Stimulated activated CD4-positive, alpha-beta T cell treated with anti-CD3 and anti-CD28 coated beads, Interleukin-1b, Interleukin-23, amount 100 ng/mL, for 24 hours (primary cell): ENCODE measurements around the gene TIGD4.

ENCODE experiments used
- DNase-seq, 4 experiments: peaks; one replicate each; pipeline ENCODE4 v3.0.0-alpha.2; 2020; ENCODE audit warnings: low read depth in 4 of 4, low spot score in 1 of 4

Gene TIGD4

DNA sequence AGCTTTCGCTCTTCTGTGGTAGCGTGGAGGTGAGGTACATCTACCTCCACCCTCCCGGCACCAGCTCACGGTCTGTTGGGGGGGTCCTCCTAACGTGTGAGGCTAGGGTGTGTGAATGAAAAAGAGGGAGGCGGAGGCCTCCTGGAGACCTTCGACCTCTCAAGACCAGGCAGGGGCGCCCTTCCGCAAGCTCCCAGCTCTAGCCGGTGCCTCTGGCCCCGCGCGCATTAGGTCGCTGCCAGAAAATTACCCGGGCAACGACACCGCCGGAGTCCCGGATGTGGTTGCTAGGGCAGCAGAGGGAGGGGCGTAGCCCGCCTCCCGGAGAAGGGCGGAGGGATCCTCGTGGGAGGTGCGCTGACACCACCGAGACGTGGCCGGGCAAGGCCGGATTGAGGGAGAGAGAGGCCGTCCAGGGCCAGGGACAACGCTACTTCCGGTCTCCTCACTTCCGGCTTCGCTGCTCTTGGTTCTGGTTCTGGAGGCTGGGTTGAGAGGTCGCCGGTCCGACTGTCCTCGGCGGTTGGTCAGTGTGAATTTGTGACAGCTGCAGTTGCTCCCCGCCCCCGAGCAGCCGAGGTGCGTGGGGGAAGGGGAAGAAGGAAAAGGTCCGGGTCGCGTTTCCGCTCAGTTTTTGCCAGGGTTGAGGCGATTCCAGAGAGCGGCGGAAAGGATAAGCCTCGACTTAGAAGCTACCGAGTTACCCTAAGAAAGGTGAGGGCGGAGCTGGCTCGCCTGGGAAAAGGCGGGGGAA lies at the start of gene TIGD4, which contains the start of gene ARFIP1:
TIGD4 (minus strand) TSS at position 218 of the 754 bp plus-strand sequence. CDS start 8,726 bp downstream, outside the sequence.
ARFIP1 (plus strand) TSS at position 442 of the 754 bp plus-strand sequence. CDS start 49,680 bp downstream, outside the sequence.
- peak; percentile 77 to 93 (median 88) for DNase-seq

DNA sequence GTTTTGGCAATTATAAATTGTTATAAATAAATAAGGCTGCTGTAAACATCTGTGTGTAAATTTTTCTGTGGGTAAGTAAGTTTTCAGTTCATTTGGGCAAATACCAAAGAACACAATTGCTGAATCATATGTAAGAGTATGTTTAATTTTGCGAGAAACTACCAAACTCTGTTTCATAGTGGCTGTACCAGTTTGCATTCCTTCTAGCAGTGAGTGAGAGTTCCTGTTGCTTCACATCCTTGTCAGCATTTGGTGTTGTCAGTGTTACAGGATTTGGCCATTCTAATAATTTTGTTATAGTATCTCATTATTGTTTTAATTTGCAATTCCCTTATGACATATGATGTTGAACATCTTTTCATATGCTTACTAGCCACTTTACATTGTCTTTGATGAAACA lies 48.6 kb upstream of the TIGD4 start:
- no peak for DNase-seq

DNA sequence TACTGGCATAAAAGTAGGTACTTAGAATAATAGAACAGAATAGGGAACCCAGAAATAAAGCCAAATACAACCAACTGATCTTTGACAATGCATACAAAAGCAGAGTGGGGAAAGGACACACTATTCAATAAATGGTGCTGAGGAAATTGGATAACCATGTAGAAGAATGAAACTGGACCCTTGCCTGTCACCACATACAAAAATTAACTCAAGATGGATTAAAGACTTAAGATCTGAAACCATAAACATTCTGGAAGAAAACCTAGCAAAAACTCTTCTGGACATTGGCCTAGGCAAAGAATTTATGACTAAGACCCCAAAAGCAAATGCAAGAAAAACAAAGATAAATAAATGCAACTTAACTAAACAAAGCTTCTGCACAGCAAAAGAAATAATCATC lies 45.8 kb upstream of the TIGD4 start:
- no peak for DNase-seq

DNA sequence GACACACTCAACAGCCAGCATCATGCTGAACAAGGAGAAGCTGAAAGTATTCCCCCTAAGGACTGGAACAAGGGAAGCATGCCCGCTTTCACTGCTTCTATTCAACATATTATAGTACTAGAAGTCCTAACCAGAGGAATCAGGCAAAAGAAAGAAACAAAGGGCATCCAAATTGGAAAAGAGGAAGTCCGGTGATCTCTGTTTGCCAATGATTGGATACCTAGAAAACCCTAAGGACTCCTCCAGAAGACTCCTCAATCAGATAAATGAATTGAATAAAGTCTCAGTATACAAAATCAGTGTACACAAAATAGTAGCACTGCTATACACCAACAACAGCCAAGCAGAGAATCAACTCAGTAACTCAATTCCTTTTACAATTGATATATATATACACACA lies 45.0 kb upstream of the TIGD4 start:
- DNase-seq: no peak

DNA sequence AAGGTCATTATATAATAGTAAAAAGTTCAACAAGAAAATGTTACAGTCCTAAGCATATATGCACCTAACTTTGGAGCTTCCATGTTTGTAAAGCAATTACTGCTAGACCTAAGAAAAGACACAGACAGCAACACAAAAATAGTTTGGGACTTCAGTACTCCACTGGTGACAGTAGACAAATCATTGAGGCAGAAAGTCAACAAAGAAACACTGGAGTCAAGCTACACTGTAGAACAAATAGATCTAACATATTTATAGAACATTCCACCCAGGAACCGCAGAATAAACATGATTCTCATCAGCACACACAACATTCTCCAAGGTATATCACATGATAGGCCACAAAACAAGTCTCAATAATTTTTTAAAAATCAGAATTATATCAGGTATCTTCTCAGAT lies 42.8 kb upstream of the TIGD4 start:
- no peak for DNase-seq

DNA sequence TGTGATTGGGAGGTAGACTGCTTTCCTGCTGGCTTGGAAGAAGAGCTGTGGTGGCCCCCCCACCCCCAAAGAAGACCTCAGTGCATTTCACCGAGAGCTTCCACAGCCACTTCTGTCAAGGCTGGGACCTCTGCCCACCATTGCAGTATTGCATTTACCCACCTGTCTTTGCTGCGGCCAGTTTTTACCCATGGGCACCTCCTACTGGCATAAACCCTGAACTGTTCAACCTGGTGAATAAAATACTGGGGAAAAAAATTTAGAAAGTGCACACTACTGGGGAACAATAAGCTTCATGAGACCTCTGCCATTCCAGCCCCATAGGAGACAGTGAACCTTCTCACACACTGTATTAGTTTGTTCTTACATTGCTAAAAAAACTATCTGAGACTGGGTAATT lies 40.5 kb upstream of the TIGD4 start:
- DNase-seq: no peak

DNA sequence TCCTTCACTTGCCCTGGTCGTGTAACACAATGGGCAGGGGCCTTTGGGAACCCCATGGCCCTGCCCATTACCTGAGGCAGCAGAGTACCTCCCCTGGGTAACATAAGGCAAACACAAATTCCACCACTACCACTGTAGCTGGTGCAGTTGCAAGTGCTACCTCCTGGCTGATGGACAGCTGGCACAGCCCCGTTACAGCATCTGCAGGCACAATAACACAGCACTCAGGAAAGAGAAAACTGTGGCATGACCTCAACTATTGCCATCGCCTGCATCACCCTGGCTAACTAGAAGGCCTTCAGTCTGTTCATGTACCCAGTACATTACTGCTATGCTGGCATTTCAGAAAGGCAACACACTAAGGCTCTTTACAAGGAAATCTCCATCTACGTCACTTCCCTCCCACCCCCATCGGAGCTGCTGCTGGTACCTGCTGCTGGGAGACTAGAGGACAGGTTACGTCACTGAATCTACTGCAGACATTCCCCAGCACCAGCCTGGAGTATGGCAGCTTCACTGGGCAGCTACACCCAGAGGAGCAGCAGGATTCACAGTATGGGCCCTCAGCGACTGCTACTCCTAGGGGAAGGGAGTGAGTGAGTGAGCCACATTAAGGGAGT lies 39.6 kb upstream of the TIGD4 start:
- DNase-seq: no peak

DNA sequence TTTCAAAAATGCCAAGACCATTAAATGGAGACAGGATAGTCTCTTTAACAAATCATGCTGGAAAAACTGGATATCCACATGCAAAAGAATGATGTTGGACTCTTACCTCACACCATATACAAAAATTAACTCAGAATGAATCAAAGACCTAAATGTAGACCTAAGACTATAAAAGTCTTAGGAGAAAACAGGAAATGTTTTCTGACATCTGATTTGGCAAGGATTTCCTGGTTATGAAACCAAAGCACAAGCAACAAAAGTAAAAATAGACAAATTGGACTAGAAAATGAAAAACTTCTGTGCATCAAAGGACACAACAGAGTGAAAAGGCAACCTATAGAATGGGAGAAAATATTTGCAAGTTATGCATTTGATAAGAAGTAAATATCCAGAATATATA lies 37.8 kb upstream of the TIGD4 start:
- DNase-seq: no peak

DNA sequence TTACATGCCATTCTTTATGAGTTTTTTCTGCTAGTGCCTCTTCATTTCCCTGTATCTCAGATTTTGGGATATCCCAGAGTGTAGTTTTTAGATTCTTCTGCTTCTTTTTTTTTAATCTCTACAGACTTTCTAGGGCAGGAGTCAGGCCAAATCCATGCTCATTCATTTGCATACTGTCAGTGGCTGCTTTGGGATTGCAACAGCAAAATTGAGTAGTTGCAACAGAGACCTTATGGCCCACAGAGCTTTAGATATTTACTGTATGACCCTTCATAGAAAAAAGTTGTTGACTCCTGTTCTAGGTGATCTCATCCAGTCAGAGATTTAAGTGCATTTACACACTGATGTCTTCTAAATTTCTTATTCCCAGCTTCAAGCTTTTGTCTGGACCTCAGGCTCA lies 35.5 kb upstream of the TIGD4 start:
- DNase-seq: no peak

DNA sequence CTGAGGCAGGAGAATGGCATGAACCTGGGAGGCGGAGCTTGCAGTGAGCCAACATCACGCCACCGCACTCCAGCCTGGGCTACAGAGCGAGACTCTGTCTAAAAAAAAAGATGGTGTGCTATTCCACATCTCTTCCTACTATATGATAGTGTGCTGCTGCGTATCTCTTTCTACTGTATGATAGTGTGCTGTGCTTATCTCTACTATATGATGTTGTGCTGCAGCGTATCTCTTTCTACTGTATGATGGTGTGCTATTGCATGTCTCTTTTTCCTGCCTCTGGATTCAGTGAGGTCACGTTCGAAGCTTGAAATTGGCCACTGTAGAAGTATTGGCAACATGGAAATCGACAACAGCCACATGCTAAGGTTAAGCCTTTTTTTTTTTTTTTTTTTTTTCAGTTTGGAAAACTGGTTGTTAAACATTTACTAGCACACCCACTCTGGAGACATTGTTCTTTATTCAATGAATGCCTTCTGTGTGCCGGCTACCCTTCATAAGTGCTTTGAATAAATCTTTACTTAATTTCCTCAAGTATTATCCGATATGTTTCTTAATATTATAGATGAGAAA lies 31.3 kb upstream of the TIGD4 start:
- DNase-seq: no peak

DNA sequence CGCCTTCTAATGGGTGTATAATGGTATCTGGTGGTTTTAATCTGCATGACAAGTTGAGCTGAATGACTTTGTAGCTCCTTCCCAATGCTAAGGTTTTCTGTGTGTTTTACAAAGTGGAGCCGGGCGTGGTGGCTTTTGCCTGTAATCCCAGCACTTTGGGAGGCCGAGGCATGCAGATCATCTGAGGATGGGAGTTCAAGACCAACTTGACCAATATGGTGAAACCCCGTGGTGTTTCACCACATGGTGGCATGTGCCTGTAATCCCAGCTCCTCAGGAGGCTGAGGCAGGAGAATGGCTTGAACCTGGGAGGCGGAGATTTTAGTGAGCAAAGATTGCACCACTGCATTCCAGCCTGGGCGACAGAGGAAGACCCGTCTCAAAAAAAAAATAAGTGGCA lies 29.1 kb upstream of the TIGD4 start:
- DNase-seq: no peak

DNA sequence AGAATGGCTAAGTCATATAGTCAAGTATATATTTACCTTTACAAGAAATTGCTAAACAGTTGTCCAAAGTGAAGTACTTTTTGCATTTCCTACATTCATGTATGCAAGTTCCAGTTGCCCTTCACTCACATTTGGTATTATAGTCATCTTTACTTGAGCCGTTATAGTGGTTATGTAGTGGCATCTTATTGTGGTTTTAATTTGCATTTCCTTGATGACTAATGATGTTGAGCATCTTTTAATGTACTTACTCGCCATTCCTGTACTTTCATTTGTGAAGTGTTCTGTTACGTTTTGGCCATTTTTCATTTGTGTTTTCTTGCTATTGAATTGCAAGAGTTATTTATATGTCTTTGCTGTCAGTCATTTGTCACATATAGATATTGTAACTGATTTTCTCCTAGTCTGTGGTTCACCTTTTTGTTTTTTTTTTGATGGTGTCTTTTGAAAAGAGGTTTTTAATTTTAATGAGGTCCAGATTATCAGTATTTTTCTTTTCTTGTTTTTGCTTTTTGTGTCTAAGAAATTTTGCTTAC lies 27.8 kb upstream of the TIGD4 start:
- no peak for DNase-seq

DNA sequence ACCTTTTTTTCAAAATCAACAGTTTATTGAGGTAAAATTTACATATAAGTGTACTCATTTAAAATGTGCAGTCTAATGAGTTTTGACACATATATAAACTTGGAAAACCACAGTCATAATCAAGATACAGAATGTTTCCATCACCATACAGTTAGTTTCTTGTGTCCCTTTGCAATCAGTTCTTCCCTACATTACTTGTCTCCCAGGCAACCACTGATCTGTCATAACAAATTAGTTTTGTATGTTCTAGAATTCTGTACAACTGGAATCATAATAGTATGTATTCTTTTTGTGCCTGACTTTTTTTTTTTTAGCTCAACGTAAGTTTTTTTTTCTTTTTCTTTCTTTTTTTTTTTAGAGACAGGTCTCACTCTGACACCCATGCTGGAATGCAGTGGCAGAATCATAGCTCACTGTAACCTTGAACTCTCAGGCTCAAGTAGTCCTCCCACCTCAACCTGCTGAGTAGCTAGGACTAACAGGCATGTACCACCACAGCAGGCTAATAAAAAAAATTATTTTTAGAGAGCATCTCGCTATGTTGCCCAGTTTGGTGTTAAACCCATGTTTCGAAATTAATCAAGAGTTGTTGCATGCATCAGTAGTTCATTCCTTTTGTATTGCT lies 27.1 kb upstream of the TIGD4 start:
- DNase-seq: no peak

DNA sequence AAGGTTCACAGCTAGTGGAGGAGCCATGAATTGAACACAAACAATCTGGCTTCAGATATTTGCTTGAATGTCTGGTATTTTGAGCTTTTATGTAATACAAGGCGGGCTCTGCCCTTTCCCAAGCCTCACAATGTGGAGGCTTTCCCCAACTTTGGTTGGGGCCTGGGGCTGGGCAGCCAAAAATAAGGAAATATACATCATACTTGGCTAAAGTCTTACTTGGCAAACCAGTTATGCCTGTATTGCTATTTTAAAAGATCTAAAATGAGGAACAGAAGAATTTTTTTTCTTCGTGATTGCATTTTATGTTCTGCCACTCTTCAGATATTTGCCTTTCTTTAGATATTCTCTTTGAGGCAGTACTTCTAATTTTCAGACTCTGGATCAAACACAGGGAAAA lies 26.3 kb upstream of the TIGD4 start:
- DNase-seq: no peak

DNA sequence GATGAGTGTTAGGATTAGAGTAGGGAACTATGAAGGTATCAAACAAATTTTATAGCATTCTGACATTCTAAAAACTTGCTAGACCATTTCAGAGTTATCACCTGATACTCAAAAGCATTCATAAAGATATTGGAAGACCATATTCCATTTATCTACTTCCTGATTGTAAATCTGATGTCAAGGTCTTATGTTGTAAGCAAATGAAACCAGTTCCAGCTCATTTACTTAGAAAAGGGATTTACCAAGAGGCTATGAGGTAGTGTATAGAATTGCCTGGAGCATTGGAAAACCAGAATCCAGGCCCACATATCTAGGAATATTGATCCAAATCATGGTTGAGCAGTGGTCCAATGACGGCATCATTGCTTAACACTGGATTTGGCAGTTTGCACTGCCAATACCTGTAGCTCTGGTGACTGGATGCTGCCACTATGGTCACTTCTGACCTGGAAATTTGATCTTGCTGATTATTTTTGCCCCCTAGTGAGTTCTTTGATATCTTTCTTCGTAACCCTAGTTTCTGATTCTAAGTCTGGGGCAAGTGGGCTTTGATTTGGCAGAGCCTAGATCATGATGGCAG lies 25.6 kb upstream of the TIGD4 start:
- DNase-seq: no peak

DNA sequence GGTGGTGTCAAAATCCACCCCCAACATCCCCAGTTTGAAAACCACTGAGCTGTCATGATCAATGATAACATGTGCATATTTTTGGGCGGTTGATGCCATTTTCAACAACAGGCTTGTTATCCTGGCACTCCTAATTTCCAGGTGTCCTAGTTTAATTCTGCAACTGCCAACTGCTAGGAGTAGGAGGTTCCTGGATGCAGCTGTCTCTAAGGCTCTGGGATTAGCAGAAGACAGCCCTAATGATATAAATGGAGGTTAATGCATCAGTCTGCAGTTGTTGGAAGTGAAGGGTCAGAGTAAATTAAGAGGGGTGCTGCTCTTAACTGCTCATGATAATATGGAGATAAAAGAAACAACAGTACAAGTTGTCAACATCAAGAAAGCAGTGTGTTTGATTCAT lies 24.0 kb upstream of the TIGD4 start:
- DNase-seq: no peak

DNA sequence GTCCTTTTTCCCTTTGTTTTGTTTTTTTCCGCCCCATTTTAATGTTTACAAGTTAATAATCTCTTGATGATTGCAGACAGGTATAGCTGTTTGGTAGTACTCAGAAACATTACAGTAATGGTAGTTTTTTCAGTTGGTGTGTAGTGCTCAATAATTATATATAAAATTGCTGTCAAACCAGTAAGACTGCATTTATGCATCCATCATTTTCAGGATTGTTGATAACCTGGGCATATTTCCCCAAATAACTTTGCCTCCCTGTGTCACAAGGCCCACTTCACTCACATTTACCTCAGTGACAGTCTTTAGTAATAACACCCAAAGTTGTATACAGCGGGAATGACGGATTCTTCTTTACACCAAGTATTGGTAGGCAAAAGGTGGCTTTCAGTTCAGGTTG lies 16.4 kb upstream of the TIGD4 start:
- no peak for DNase-seq

DNA sequence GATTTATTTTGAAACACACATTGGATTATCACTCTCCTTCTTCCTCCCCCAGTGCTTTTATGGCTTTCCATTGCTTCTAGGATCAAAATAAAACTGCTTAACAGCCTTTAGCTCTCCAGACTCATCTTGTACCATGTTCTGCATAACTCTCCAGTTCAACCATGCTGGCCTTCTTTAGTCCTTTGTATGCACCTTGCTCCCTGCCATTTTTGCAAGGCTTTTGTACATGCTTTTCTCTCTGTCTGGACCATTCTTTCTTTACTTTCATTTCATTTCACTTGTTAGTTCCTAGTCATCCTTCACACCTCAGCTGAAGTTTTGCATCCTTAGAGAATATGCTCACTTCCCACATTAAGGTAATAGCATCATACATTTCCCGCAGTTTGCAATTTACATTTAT lies 7.1 kb upstream of the TIGD4 start:
- no peak for DNase-seq

DNA sequence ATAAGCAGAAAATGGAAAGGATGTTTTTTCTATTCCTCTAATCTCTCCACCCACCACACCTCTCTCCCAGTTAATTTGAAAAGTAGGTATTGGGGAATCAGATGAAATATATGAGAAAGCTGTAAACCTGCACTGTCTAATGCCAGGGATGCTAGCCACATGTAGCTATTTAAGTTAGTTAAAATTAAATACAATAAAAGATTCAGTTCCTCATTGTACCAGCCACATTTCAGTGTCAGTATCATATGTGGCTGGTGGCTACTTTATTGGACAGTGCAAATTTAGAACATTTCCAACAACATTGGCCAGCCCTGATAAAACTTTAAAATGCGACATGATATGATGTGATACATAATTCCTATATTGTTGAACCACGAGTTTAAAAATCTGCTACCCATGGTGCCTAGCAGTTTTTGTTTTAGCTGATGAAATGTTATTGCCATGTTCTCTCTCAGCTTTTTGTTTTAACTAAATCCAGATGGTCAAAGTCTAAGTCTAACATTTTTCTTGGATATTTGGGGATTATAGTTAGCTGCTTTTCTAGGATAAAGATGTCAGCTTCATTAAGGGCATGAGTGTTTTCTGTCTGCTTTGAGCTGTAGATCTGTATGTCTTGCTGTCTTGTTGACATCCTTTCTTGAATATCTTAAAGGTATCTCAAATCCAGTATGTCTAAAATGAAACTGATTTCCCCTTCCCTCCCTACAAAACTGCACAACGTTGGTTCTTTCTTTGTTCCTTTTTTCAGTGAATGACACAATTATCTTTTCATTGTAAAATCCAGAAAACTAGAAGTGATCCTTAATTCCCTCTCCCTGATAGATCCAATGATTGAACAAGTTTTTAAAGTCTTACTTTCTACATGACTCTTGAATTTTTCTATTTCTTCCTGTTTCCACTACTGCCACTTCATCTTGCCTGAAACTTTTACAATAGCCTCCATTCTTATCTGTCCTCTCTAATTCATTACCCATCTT lies 6.4 kb upstream of the TIGD4 start:
- DNase-seq: no peak
